Suprapubic skin (tissue), 3 donors: ENCODE measurements around the gene SPRED2.

Source experiments
- POLR2A ChIP-seq, 2 donors: fragments of 450-650 bp; IDR thresholded peaks; one replicate each; pipeline ENCODE4 v1.6.1; 2017; ENCODE audit warnings: antibody characterized with exemption in 2 of 2, mild to moderate bottlenecking in 2 of 2, moderate library complexity in 2 of 2
- TF ChIP-seq, protein P1 (sequence below), 2 donors: fragments of 200-600 bp in 1 of 2; fragments of 450-650 bp in 1 of 2; sonication (generic) in 1 of 2; IDR thresholded peaks; one replicate each; pipeline ENCODE4 v1.5.1; 2016 to 2019; ENCODE audit warnings: antibody characterized with exemption in 2 of 2, mild to moderate bottlenecking in 1 of 2, moderate library complexity in 1 of 2

DNA sequence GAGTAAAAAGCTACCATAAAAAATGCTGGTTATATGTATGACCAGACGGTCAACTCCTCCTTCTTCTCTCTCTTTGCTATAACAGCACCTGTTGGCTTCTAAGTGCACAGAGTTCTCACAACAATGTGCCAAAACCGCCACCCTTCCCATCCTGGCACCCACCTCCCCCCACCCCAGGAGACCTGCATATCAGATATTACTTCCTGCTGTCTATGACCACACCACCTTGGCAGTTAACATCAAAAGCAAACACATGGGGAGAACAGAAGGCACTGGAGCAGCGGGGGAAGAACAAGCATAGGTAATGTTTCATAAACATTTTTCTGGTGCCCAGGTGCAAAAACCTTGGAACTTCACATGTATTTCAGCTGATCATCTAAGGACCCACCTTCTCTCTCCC is 15.5 kb downstream of the SPRED2 start:
- TF ChIP-seq, protein P1, sequence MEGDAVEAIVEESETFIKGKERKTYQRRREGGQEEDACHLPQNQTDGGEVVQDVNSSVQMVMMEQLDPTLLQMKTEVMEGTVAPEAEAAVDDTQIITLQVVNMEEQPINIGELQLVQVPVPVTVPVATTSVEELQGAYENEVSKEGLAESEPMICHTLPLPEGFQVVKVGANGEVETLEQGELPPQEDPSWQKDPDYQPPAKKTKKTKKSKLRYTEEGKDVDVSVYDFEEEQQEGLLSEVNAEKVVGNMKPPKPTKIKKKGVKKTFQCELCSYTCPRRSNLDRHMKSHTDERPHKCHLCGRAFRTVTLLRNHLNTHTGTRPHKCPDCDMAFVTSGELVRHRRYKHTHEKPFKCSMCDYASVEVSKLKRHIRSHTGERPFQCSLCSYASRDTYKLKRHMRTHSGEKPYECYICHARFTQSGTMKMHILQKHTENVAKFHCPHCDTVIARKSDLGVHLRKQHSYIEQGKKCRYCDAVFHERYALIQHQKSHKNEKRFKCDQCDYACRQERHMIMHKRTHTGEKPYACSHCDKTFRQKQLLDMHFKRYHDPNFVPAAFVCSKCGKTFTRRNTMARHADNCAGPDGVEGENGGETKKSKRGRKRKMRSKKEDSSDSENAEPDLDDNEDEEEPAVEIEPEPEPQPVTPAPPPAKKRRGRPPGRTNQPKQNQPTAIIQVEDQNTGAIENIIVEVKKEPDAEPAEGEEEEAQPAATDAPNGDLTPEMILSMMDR (IDR thresholded peaks at IDR 0.05): no peak
- no peak for TF ChIP-seq POLR2A (IDR thresholded peaks at IDR 0.05)
